Bronchial epithelial cell (primary cell): ENCODE results near the gene REEP1. TPM values are rescaled to one million over a fixed set of nuclear protein-coding genes. Genes with fewer than 3 reads are reported as not detected.

ENCODE experiments used
- DNase-seq: peaks from one replicate; pipeline ENCODE4 v3.0.0-alpha.2; 2010; ENCODE audit warnings: low read depth
- FAIRE-seq: peaks from 2 replicates; lab custom pipeline; 2011; peaks lifted over from hg19 to GRCh38; lab: Jason Lieb, UNC
- H3K27me3 ChIP-seq: 2 replicates; pipeline ENCODE4 v1.5.1; 2011; ENCODE audit warnings: low read length; ENCODE audit not compliant: control insufficient read depth, insufficient read depth
- H3K36me3 ChIP-seq: 2 replicates; pipeline ENCODE4 v1.5.1; 2011; ENCODE audit warnings: low read length; ENCODE audit not compliant: control insufficient read depth, insufficient read depth
- H3K4me3 ChIP-seq: 2 replicates; pipeline ENCODE4 v1.5.1; 2011; ENCODE audit warnings: mild to moderate bottlenecking, low read depth, low read length, control low read depth
- CTCF ChIP-seq: IDR thresholded peaks from 2 replicates; pipeline ENCODE4 v1.5.1; 2011; ENCODE audit warnings: mild to moderate bottlenecking, moderate library complexity, low read length, control low read depth, inconsistent platforms; ENCODE audit not compliant: insufficient read depth, severe bottlenecking
- total RNA-seq: library from RNA; depleted of rRNA; stranded (reverse); fragments of >200 nt; gene quantifications from 2 replicates; pipeline ENCODE4 v1.2.1, GENCODE V29; 2014

The REEP1 gene
- total RNA-seq, 1 donor from 2014 or later = under 0.01 TPM

- no peaks in the 10 kb centered on the region for H3K36me3 ChIP-seq
- peaks cover 10% of the 10 kb centered on the region for H3K27me3 ChIP-seq
- no peak for TF ChIP-seq CTCF
- H3K4me3 ChIP-seq = no peak overlapping the region
- DNase-seq (no peak), FAIRE-seq (no peak)
These were observed 7.0 kb upstream of the REEP1 start for GRCh38 chr2:86344404-86344803.

- Histone ChIP-seq H3K27me3 (peaks cover 15% of the 10 kb centered on the region), H3K36me3 (no peaks in the 10 kb centered on the region), H3K4me3 (no peak overlapping the region)
- no peak for TF ChIP-seq CTCF
- DNase-seq = no peak
- no peak for FAIRE-seq
These were observed 5.1 kb upstream of the REEP1 start for GRCh38 chr2:86342488-86342887.

GRCh38 chr2:86341470-86341869 is 4.0 kb upstream of the REEP1 start:
- Histone ChIP-seq H3K27me3 (peaks cover 13% of the 10 kb centered on the region), H3K4me3 (no peak overlapping the region), H3K36me3 (no peaks in the 10 kb centered on the region)
- TF ChIP-seq CTCF = no peak
- FAIRE-seq (no peak), DNase-seq (no peak)

GRCh38 chr2:86338778-86339295 is 1.4 kb upstream of the REEP1 start:
- no peak for DNase-seq
- TF ChIP-seq CTCF = no peak
- Histone ChIP-seq H3K27me3 (peaks cover 15% of the 10 kb centered on the region), H3K36me3 (no peaks in the 10 kb centered on the region), H3K4me3 (no peak overlapping the region)
- no peak for FAIRE-seq

GRCh38 chr2:86336675-86337243 is 667 bp downstream of the REEP1 start:
- H3K27me3 ChIP-seq = peaks cover 17% of the 10 kb centered on the region

More at GRCh38 chr2:86336675-86337243, 667 bp downstream of the REEP1 start:
- Histone ChIP-seq H3K36me3 (no peaks in the 10 kb centered on the region), H3K4me3 (no peak overlapping the region)
- TF ChIP-seq CTCF = no peak
- FAIRE-seq (no peak), DNase-seq (no peak)
